Endodermal cell (in vitro differentiated cells): ENCODE results near the gene DLX4. TPM values are rescaled to one million over a fixed set of nuclear protein-coding genes. Genes with fewer than 3 reads are reported as not detected.

Experiments
- DNase-seq: peaks from one replicate; pipeline ENCODE4 v3.0.0-alpha.2; 2017
- H3K27ac ChIP-seq: 2 replicates; pipeline ENCODE4 v1.5.1; 2013; ENCODE audit warnings: mild to moderate bottlenecking, low read depth, low read length, moderate library complexity
- H3K27me3 ChIP-seq: 2 replicates; pipeline ENCODE4 v1.6.1; 2013; ENCODE audit warnings: mild to moderate bottlenecking, low read length, moderate library complexity; ENCODE audit not compliant: insufficient read depth, control insufficient read depth, poor library complexity, severe bottlenecking
- H3K36me3 ChIP-seq: 2 replicates; pipeline ENCODE4 v1.7.0; 2013; ENCODE audit warnings: mild to moderate bottlenecking, low read length, moderate library complexity; ENCODE audit not compliant: control insufficient read depth, insufficient read depth
- H3K4me1 ChIP-seq: one replicate; pipeline ENCODE4 v1.7.0; 2013; ENCODE audit warnings: low read length; ENCODE audit not compliant: control insufficient read depth, insufficient read depth
- H3K4me3 ChIP-seq: 2 replicates; pipeline ENCODE4 v1.5.1; 2013; ENCODE audit warnings: mild to moderate bottlenecking, low read length, moderate library complexity
- H3K9ac ChIP-seq: 2 replicates; pipeline ENCODE4 v1.6.1; 2013; ENCODE audit warnings: mild to moderate bottlenecking, low read length, moderate library complexity; ENCODE audit not compliant: poor library complexity, severe bottlenecking; ENCODE audit errors: extremely low read depth
- H3K9me3 ChIP-seq: 2 replicates; pipeline ENCODE4 v1.6.1; 2013; ENCODE audit warnings: mild to moderate bottlenecking, low read length, moderate library complexity; ENCODE audit not compliant: control insufficient read depth
- H3K27ac Mint-ChIP-seq: 2 replicates; pipeline ENCODE4 v1.8.0; 2020; ENCODE audit warnings: mixed read lengths
- H3K27me3 Mint-ChIP-seq: 2 replicates; pipeline ENCODE4 v1.8.0; 2021; ENCODE audit warnings: mild to moderate bottlenecking, mixed read lengths; ENCODE audit not compliant: insufficient read depth
- H3K36me3 Mint-ChIP-seq: 2 replicates; pipeline ENCODE4 v1.8.0; 2020; ENCODE audit warnings: low read depth, mixed read lengths
- H3K4me1 Mint-ChIP-seq: 2 replicates; pipeline ENCODE4 v1.8.0; 2020; ENCODE audit warnings: mixed read lengths
- H3K4me3 Mint-ChIP-seq: 2 replicates; pipeline ENCODE4 v1.8.0; 2020; ENCODE audit warnings: mild to moderate bottlenecking, moderate library complexity, mixed read lengths
- H3K9me3 Mint-ChIP-seq: 2 replicates; pipeline ENCODE4 v1.8.0; 2020; ENCODE audit warnings: mild to moderate bottlenecking, mixed read lengths
- CTCF ChIP-seq: fragments of 200-600 bp; sonication (generic); conservative IDR thresholded peaks from 2 replicates; pipeline ENCODE4 v1.5.0; 2021; ENCODE audit warnings: antibody characterized with exemption, mild to moderate bottlenecking
- WGBS, 2 experiments: methylation state at CpG; one replicate each; pipeline versions ENCODE4 v1.1.5 to v1.1.7; 2013; ENCODE audit warnings: missing lambda C conversion rate in 2 of 2, mixed read lengths in 1 of 2; ENCODE audit not compliant: insufficient coverage in 1 of 2, insufficient read length in 1 of 2; 5-methylcytosine and 5-hydroxymethylcytosine counted together
- total RNA-seq, 2 donors: library from RNA; stranded (reverse); fragmentation: NEBNext Ultra II Directional in 1 of 2; extraction: Animal tissue kit (Norgen Biotek cat#: 25700) in 1 of 2; gene quantifications; 2 replicates in 1 of 2; 3 replicates in 1 of 2; pipeline ENCODE4 v1.2.1, GENCODE V29; 2021

DLX4 gene
- total RNA-seq, 2 donors from 2014 or later: 1.6 to 2.1 TPM

GRCh38 chr17:49996121-49996494, 27.1 kb downstream of the DLX4 start:
- peaks cover 90% of the 10 kb centered on the region for H3K27me3 Mint-ChIP-seq
- no peak overlapping the region for H3K9ac ChIP-seq

GRCh38 chr17:49996495-49997300, 27.7 kb downstream of the DLX4 start:
- Histone ChIP-seq H3K27me3 (peaks cover 92% of the 10 kb centered on the region), H3K9ac (no peak overlapping the region), H3K36me3 (no peaks in the 10 kb centered on the region), H3K4me3 (peak overlapping the region; percentile 70), H3K9me3 (peaks cover 6% of the 10 kb centered on the region), H3K27ac (no peak overlapping the region), H3K4me1 (no peaks in the 10 kb centered on the region)
- no peaks in the 10 kb centered on the region for H3K36me3 Mint-ChIP-seq
- peaks cover 90% of the 10 kb centered on the region for H3K27me3 Mint-ChIP-seq
- DNase-seq: peak; percentile 95
- peak; percentile 98 for TF ChIP-seq CTCF
- H3K9me3 Mint-ChIP-seq: peaks cover 1% of the 10 kb centered on the region
- 6 to 7% methylated on average over 16 to 58 of the region's 58 CpGs for WGBS, 2 experiments
- no peak overlapping the region for H3K27ac Mint-ChIP-seq
- peaks cover 12% of the 10 kb centered on the region for H3K4me1 Mint-ChIP-seq
- H3K4me3 Mint-ChIP-seq: peak overlapping the region; percentile 48

More at GRCh38 chr17:49996121-49996494, 27.1 kb downstream of the DLX4 start:
- peaks cover 12% of the 10 kb centered on the region for H3K4me1 Mint-ChIP-seq
- H3K9me3 ChIP-seq: peaks cover 6% of the 10 kb centered on the region
- H3K4me1 ChIP-seq: no peaks in the 10 kb centered on the region
- peaks cover 1% of the 10 kb centered on the region for H3K9me3 Mint-ChIP-seq
- no peak for DNase-seq
- peak overlapping the region; percentile 48 for H3K4me3 Mint-ChIP-seq
- H3K36me3 ChIP-seq: no peaks in the 10 kb centered on the region
- no peak overlapping the region for H3K4me3 ChIP-seq
- peaks cover 92% of the 10 kb centered on the region for H3K27me3 ChIP-seq
- H3K27ac Mint-ChIP-seq: no peak overlapping the region
- H3K27ac ChIP-seq: no peak overlapping the region
- no peaks in the 10 kb centered on the region for H3K36me3 Mint-ChIP-seq
- WGBS, 2 experiments: 37 to 56% methylated on average over 4 to 7 of the region's 7 CpGs
- TF ChIP-seq CTCF: no peak

- Mint-ChIP-seq H3K27me3 (peaks cover 90% of the 10 kb centered on the region), H3K4me3 (no peak overlapping the region), H3K4me1 (peaks cover 12% of the 10 kb centered on the region), H3K36me3 (no peaks in the 10 kb centered on the region), H3K27ac (no peak overlapping the region), H3K9me3 (peaks cover 1% of the 10 kb centered on the region)
- H3K27me3 ChIP-seq: peaks cover 92% of the 10 kb centered on the region
- H3K9ac ChIP-seq: no peak overlapping the region
- no peak for TF ChIP-seq CTCF
- H3K36me3 ChIP-seq: no peaks in the 10 kb centered on the region
- DNase-seq: no peak
- H3K4me3 ChIP-seq: no peak overlapping the region
- no peaks in the 10 kb centered on the region for H3K4me1 ChIP-seq
- no peak overlapping the region for H3K27ac ChIP-seq
- WGBS, 2 experiments: 55 to 67% methylated on average over 1 to 6 of the region's 6 CpGs
- peaks cover 6% of the 10 kb centered on the region for H3K9me3 ChIP-seq
These were observed 28.3 kb downstream of the DLX4 start for GRCh38 chr17:49997301-49997650.
